Measurements from ENCODE around the gene TBC1D22A.
A peak's percentile ranks its signal among the peaks of the same experiment; 100 is the strongest.

TBC1D22A gene

GRCh38 chr22:47023871-47024270 is 261.4 kb downstream of the TBC1D22A start:
- Mint-ChIP-seq H3K4me3 (no peak overlapping the region), H3K27me3 (no peaks in the 10 kb centered on the region), H3K27ac (no peak overlapping the region), H3K9me3 (no peaks in the 10 kb centered on the region), H3K4me1 (ENCODE audit: low read depth) (peaks cover 16% of the 10 kb centered on the region), H3K36me3 (ENCODE audit: low read depth) (peaks cover 59% of the 10 kb centered on the region)
- intact Hi-C loops (cut with micrococcal nuclease), result no loop called here

GRCh38 chr22:47027766-47028165 is 265.3 kb downstream of the TBC1D22A start:
- Mint-ChIP-seq H3K27ac (no peak overlapping the region), H3K4me1 (ENCODE audit: low read depth) (no peaks in the 10 kb centered on the region), H3K27me3 (no peaks in the 10 kb centered on the region), H3K9me3 (no peaks in the 10 kb centered on the region), H3K4me3 (no peak overlapping the region), H3K36me3 (ENCODE audit: low read depth) (peaks cover 67% of the 10 kb centered on the region)
- intact Hi-C loops (cut with micrococcal nuclease), result no loop called here

- H3K27ac Mint-ChIP-seq, result no peak overlapping the region
- no peaks in the 10 kb centered on the region for H3K4me1 Mint-ChIP-seq (ENCODE audit: low read depth)
- intact Hi-C loops (cut with micrococcal nuclease), result no loop called here
- H3K9me3 Mint-ChIP-seq, result no peaks in the 10 kb centered on the region
- H3K27me3 Mint-ChIP-seq, result no peaks in the 10 kb centered on the region
- peaks cover 67% of the 10 kb centered on the region for H3K36me3 Mint-ChIP-seq (ENCODE audit: low read depth)
- no peak overlapping the region for H3K4me3 Mint-ChIP-seq
These were observed 267.0 kb downstream of the TBC1D22A start for GRCh38 chr22:47029244-47030074.

GRCh38 chr22:47030143-47030661 is 267.8 kb downstream of the TBC1D22A start:
- H3K27me3 Mint-ChIP-seq, result no peaks in the 10 kb centered on the region
- intact Hi-C loops (cut with micrococcal nuclease), result no loop called here
- no peaks in the 10 kb centered on the region for H3K9me3 Mint-ChIP-seq
- H3K4me1 Mint-ChIP-seq (ENCODE audit: low read depth), result no peaks in the 10 kb centered on the region
- H3K27ac Mint-ChIP-seq, result no peak overlapping the region
- no peak overlapping the region for H3K4me3 Mint-ChIP-seq
- H3K36me3 Mint-ChIP-seq (ENCODE audit: low read depth), result peaks cover 70% of the 10 kb centered on the region

- no peak overlapping the region for H3K4me3 Mint-ChIP-seq
- intact Hi-C loops (cut with micrococcal nuclease), result no loop called here
- no peaks in the 10 kb centered on the region for H3K4me1 Mint-ChIP-seq (ENCODE audit: low read depth)
- no peaks in the 10 kb centered on the region for H3K9me3 Mint-ChIP-seq
- H3K27me3 Mint-ChIP-seq, result no peaks in the 10 kb centered on the region
- H3K36me3 Mint-ChIP-seq (ENCODE audit: low read depth), result peaks cover 79% of the 10 kb centered on the region
- H3K27ac Mint-ChIP-seq, result no peak overlapping the region
These were observed 268.6 kb downstream of the TBC1D22A start for GRCh38 chr22:47030881-47031627.

GRCh38 chr22:47031628-47031915 is 269.1 kb downstream of the TBC1D22A start:
- Mint-ChIP-seq H3K27ac (no peak overlapping the region), H3K36me3 (ENCODE audit: low read depth) (peaks cover 84% of the 10 kb centered on the region), H3K9me3 (no peaks in the 10 kb centered on the region), H3K4me3 (no peak overlapping the region), H3K4me1 (ENCODE audit: low read depth) (no peaks in the 10 kb centered on the region), H3K27me3 (no peaks in the 10 kb centered on the region)
- intact Hi-C loops (cut with micrococcal nuclease), result no loop called here

GRCh38 chr22:47032091-47032943 is 269.9 kb downstream of the TBC1D22A start:
- no peaks in the 10 kb centered on the region for H3K9me3 Mint-ChIP-seq
- peaks cover 92% of the 10 kb centered on the region for H3K36me3 Mint-ChIP-seq (ENCODE audit: low read depth)
- H3K27ac Mint-ChIP-seq, result no peak overlapping the region

GRCh38 chr22:47032956-47033647 is 270.7 kb downstream of the TBC1D22A start:
- Mint-ChIP-seq H3K4me3 (no peak overlapping the region), H3K36me3 (ENCODE audit: low read depth) (peaks cover 99% of the 10 kb centered on the region)
- intact Hi-C loops (cut with micrococcal nuclease), result no loop called here

More at GRCh38 chr22:47032091-47032943, 269.9 kb downstream of the TBC1D22A start:
- H3K4me1 Mint-ChIP-seq (ENCODE audit: low read depth), result no peaks in the 10 kb centered on the region
- H3K4me3 Mint-ChIP-seq, result no peak overlapping the region
- intact Hi-C loops (cut with micrococcal nuclease), result no loop called here
- H3K27me3 Mint-ChIP-seq, result no peaks in the 10 kb centered on the region

GRCh38 chr22:47033648-47034000 is 271.2 kb downstream of the TBC1D22A start:
- Mint-ChIP-seq H3K36me3 (ENCODE audit: low read depth) (peaks cover 100% of the 10 kb centered on the region), H3K4me1 (ENCODE audit: low read depth) (no peaks in the 10 kb centered on the region), H3K27me3 (no peaks in the 10 kb centered on the region), H3K27ac (no peak overlapping the region), H3K4me3 (no peak overlapping the region), H3K9me3 (no peaks in the 10 kb centered on the region)
- intact Hi-C loops (cut with micrococcal nuclease), result no loop called here

More at GRCh38 chr22:47032956-47033647, 270.7 kb downstream of the TBC1D22A start:
- Mint-ChIP-seq H3K27ac (no peak overlapping the region), H3K9me3 (no peaks in the 10 kb centered on the region), H3K4me1 (ENCODE audit: low read depth) (no peaks in the 10 kb centered on the region), H3K27me3 (no peaks in the 10 kb centered on the region)

- H3K4me1 Mint-ChIP-seq (ENCODE audit: low read depth), result no peaks in the 10 kb centered on the region
- H3K27me3 Mint-ChIP-seq, result no peaks in the 10 kb centered on the region
- H3K27ac Mint-ChIP-seq, result peak overlapping the region; percentile 16
- H3K4me3 Mint-ChIP-seq, result no peak overlapping the region
- intact Hi-C loops (cut with micrococcal nuclease), result no loop called here
- H3K9me3 Mint-ChIP-seq, result no peaks in the 10 kb centered on the region
- H3K36me3 Mint-ChIP-seq (ENCODE audit: low read depth), result peaks cover 97% of the 10 kb centered on the region
These were observed 271.8 kb downstream of the TBC1D22A start for GRCh38 chr22:47034076-47034808.

- Mint-ChIP-seq H3K4me1 (ENCODE audit: low read depth) (no peaks in the 10 kb centered on the region), H3K4me3 (no peak overlapping the region), H3K36me3 (ENCODE audit: low read depth) (peaks cover 97% of the 10 kb centered on the region), H3K9me3 (no peaks in the 10 kb centered on the region), H3K27ac (no peak overlapping the region), H3K27me3 (no peaks in the 10 kb centered on the region)
- intact Hi-C loops (cut with micrococcal nuclease), result no loop called here
These were observed 272.5 kb downstream of the TBC1D22A start for GRCh38 chr22:47034905-47035419.

GRCh38 chr22:47035425-47035881 is 273.0 kb downstream of the TBC1D22A start:
- H3K27me3 Mint-ChIP-seq, result no peaks in the 10 kb centered on the region
- H3K4me3 Mint-ChIP-seq, result no peak overlapping the region
- H3K27ac Mint-ChIP-seq, result no peak overlapping the region
- no peaks in the 10 kb centered on the region for H3K9me3 Mint-ChIP-seq
- no peaks in the 10 kb centered on the region for H3K4me1 Mint-ChIP-seq (ENCODE audit: low read depth)
- peaks cover 97% of the 10 kb centered on the region for H3K36me3 Mint-ChIP-seq (ENCODE audit: low read depth)
- intact Hi-C loops (cut with micrococcal nuclease), result no loop called here

GRCh38 chr22:47036352-47036751 is 273.9 kb downstream of the TBC1D22A start:
- intact Hi-C loops (cut with micrococcal nuclease), result no loop called here
- Mint-ChIP-seq H3K27ac (no peak overlapping the region), H3K4me1 (ENCODE audit: low read depth) (no peaks in the 10 kb centered on the region), H3K4me3 (no peak overlapping the region), H3K36me3 (ENCODE audit: low read depth) (peaks cover 97% of the 10 kb centered on the region), H3K27me3 (no peaks in the 10 kb centered on the region), H3K9me3 (no peaks in the 10 kb centered on the region)
